ENCODE results near the gene GRAMD2B. TPM values are rescaled to one million over a fixed set of nuclear protein-coding genes. Genes with fewer than 3 reads are reported as not detected.

The GRAMD2B gene
- total RNA-seq, 3 donors from 2014 or later, result 44.8 to 83.3 (median 55.6) TPM

DNA sequence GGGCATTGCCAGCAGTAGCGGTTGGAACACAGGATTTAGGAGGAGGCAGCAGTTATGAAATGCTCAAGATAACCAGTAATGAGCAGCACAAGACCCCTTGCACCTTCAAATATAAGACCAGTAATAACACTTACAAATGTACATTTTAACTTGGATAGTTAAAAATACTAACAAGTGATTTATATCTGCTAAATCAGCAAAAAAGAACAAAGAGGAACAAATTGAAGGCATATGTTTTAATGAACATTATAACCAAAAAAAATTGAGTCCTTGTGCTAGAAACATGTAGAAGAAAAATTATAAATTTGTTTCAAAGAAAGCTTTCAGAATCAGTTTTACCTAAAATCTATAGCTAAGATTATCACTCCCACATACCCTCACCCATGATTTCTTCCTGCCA, 119.8 kb downstream of the GRAMD2B start:
- intact Hi-C loops (cut with DNase I, micrococcal nuclease), result loop anchor here in 1 of 2 donors (5.0 kb wide), 1 partner anchor 206 kb away; no protein-coding TSS in a partner anchor
- Histone ChIP-seq H3K9me3 (no peaks in the 10 kb centered on the region), H3K36me3 (ENCODE audit: low read depth) (no peaks in the 10 kb centered on the region), H3K4me3 (no peak overlapping the region), H3K4me1 (ENCODE audit: low read depth) (no peaks in the 10 kb centered on the region)
- DNase-seq, result no peak
- TF ChIP-seq, protein P1, sequence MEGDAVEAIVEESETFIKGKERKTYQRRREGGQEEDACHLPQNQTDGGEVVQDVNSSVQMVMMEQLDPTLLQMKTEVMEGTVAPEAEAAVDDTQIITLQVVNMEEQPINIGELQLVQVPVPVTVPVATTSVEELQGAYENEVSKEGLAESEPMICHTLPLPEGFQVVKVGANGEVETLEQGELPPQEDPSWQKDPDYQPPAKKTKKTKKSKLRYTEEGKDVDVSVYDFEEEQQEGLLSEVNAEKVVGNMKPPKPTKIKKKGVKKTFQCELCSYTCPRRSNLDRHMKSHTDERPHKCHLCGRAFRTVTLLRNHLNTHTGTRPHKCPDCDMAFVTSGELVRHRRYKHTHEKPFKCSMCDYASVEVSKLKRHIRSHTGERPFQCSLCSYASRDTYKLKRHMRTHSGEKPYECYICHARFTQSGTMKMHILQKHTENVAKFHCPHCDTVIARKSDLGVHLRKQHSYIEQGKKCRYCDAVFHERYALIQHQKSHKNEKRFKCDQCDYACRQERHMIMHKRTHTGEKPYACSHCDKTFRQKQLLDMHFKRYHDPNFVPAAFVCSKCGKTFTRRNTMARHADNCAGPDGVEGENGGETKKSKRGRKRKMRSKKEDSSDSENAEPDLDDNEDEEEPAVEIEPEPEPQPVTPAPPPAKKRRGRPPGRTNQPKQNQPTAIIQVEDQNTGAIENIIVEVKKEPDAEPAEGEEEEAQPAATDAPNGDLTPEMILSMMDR (IDR thresholded peaks at IDR 0.05), result no peak
- no peak for ATAC-seq

GRCh38 chr5:126543660-126544059, 120.5 kb downstream of the GRAMD2B start:
- TF ChIP-seq, protein P1 (IDR thresholded peaks at IDR 0.05), result no peak
- Histone ChIP-seq H3K4me1 (ENCODE audit: low read depth) (no peaks in the 10 kb centered on the region), H3K4me3 (no peak overlapping the region), H3K36me3 (ENCODE audit: low read depth) (no peaks in the 10 kb centered on the region), H3K9me3 (no peaks in the 10 kb centered on the region)
- intact Hi-C loops (cut with DNase I, micrococcal nuclease), result loop anchor here in 1 of 2 donors (5.0 kb wide), 1 partner anchor 206 kb away; no protein-coding TSS in a partner anchor
- ATAC-seq (peak; percentile 78), DNase-seq (peak in 1 of 3 donors; percentile 64)

Other genes starting within 250 kb of the GRAMD2B start
- 10 to 100 TPM; 39.4 to 46.1 (median 41.6) TPM for gene ALDH7A1, start 171.8 kb downstream of the GRAMD2B start, total RNA-seq
- gene PHAX, start 177.5 kb downstream of the GRAMD2B start, total RNA-seq, result 10 to 100 TPM; 30.8 to 43.3 (median 34.0) TPM

Data from mucosa of descending colon (tissue), 3 donors.